Neuronal stem cell (in vitro differentiated cells): ENCODE measurements around the gene PSD4.
A peak's percentile ranks its signal among the peaks of the same experiment; 100 is the strongest.

Experiments used
- DNase-seq: peaks from one replicate; pipeline ENCODE4 v3.0.0-alpha.2; 2013; ENCODE audit warnings: low spot score
- H2AFZ ChIP-seq: one replicate; pipeline ENCODE4 v1.6.1; 2013; ENCODE audit warnings: mild to moderate bottlenecking, low read length, inconsistent platforms
- H2AK5ac ChIP-seq: 2 replicates; pipeline ENCODE4 v1.6.1; 2013; ENCODE audit warnings: low read depth, mild to moderate bottlenecking, inconsistent platforms, low read length, moderate library complexity, mixed read lengths
- H2BK120ac ChIP-seq: 2 replicates; pipeline ENCODE4 v1.6.1; 2013; ENCODE audit warnings: low read depth, mild to moderate bottlenecking, inconsistent platforms, low read length, moderate library complexity, mixed read lengths
- H2BK12ac ChIP-seq: one replicate; pipeline ENCODE4 v1.6.1; 2013; ENCODE audit warnings: low read length, inconsistent platforms
- H2BK15ac ChIP-seq: 2 replicates; pipeline ENCODE4 v1.6.1; 2013; ENCODE audit warnings: mild to moderate bottlenecking, low read length, inconsistent platforms, mixed read lengths
- H2BK5ac ChIP-seq: one replicate; pipeline ENCODE4 v1.6.1; 2013; ENCODE audit warnings: inconsistent platforms, mild to moderate bottlenecking, low read length, moderate library complexity
- H3K14ac ChIP-seq: one replicate; pipeline ENCODE4 v1.6.1; 2013; ENCODE audit warnings: low read length, inconsistent platforms
- H3K18ac ChIP-seq: 2 replicates; pipeline ENCODE4 v1.6.1; 2013; ENCODE audit warnings: low read length, inconsistent platforms
- H3K23ac ChIP-seq: 2 replicates; pipeline ENCODE4 v1.6.1; 2013; ENCODE audit warnings: low read depth, mild to moderate bottlenecking, mixed read lengths, low read length, inconsistent platforms; ENCODE audit not compliant: poor library complexity
- H3K27ac ChIP-seq: replicated peaks from 3 replicates; pipeline ENCODE4 v1.5.1; 2013; ENCODE audit warnings: low read length, inconsistent platforms
- H3K27me3 ChIP-seq, 3 experiments: 2 replicates each; pipeline ENCODE4 v1.6.1; 2013; ENCODE audit warnings: low read length in 3 of 3, mild to moderate bottlenecking in 2 of 3, inconsistent platforms in 1 of 3, low read depth in 1 of 3, mixed read lengths in 1 of 3, moderate library complexity in 1 of 3; ENCODE audit not compliant: control insufficient read depth in 3 of 3, insufficient read depth in 3 of 3
- H3K36me3 ChIP-seq, 2 donors: replicated peaks in 1 of 2; 2 replicates each; pipeline ENCODE4 v1.6.1; 2013; ENCODE audit warnings: low read length in 2 of 2; ENCODE audit not compliant: control insufficient read depth in 2 of 2, insufficient read depth in 2 of 2
- H3K4ac ChIP-seq: 2 replicates; pipeline ENCODE4 v1.6.1; 2013; ENCODE audit warnings: inconsistent platforms, mild to moderate bottlenecking, low read length, moderate library complexity
- H3K4me1 ChIP-seq, 2 donors: 1 replicate in 1 of 2; 2 replicates in 1 of 2; pipeline ENCODE4 v1.6.1; 2013; ENCODE audit warnings: low read length in 2 of 2, low read depth in 1 of 2; ENCODE audit not compliant: control insufficient read depth in 2 of 2, insufficient read depth in 1 of 2
- H3K4me2 ChIP-seq: one replicate; pipeline ENCODE4 v1.6.1; 2013; ENCODE audit warnings: mild to moderate bottlenecking, low read length, inconsistent platforms; ENCODE audit not compliant: insufficient read depth, poor library complexity, severe bottlenecking
- H3K4me3 ChIP-seq, 2 donors: 2 replicates each; pipeline ENCODE4 v1.5.1; 2013; ENCODE audit warnings: low read length in 2 of 2, mild to moderate bottlenecking in 2 of 2, inconsistent platforms in 1 of 2, moderate library complexity in 1 of 2
- H3K79me1 ChIP-seq: one replicate; pipeline ENCODE4 v1.6.1; 2013; ENCODE audit warnings: low read depth, mild to moderate bottlenecking, inconsistent platforms, low read length, moderate library complexity
- H3K9ac ChIP-seq: one replicate; pipeline ENCODE4 v1.6.1; 2013; ENCODE audit warnings: mild to moderate bottlenecking, low read depth, low read length, inconsistent platforms; ENCODE audit not compliant: poor library complexity
- H3K9me3 ChIP-seq, 2 donors: replicated peaks in 1 of 2; 2 replicates each; pipeline versions ENCODE3 to v1.6.1; 2013; ENCODE audit warnings: low read length in 2 of 2, mild to moderate bottlenecking in 2 of 2, inconsistent platforms in 1 of 2, low read depth in 1 of 2, mixed read lengths in 1 of 2, moderate library complexity in 1 of 2; ENCODE audit not compliant: control insufficient read depth in 2 of 2, insufficient read depth in 1 of 2
- H4K8ac ChIP-seq: one replicate; pipeline ENCODE4 v1.6.1; 2013; ENCODE audit warnings: low read depth, mild to moderate bottlenecking, inconsistent platforms, low read length, moderate library complexity
- H4K91ac ChIP-seq: one replicate; pipeline ENCODE4 v1.6.1; 2013; ENCODE audit warnings: low read length, low read depth, mild to moderate bottlenecking, inconsistent platforms; ENCODE audit not compliant: poor library complexity
- WGBS, 2 donors: extraction: QIAGEN DNeasy Blood & Tissue Kit; methylation state at CpG; one replicate each; pipeline ENCODE4 v1.1.7; 2013; ENCODE audit warnings: missing lambda C conversion rate in 2 of 2, mixed read lengths in 1 of 2; ENCODE audit not compliant: insufficient read length in 2 of 2, insufficient replicate concordance in 1 of 2; ENCODE audit errors: extremely low coverage in 2 of 2; 5-methylcytosine and 5-hydroxymethylcytosine counted together

Gene PSD4

DNA sequence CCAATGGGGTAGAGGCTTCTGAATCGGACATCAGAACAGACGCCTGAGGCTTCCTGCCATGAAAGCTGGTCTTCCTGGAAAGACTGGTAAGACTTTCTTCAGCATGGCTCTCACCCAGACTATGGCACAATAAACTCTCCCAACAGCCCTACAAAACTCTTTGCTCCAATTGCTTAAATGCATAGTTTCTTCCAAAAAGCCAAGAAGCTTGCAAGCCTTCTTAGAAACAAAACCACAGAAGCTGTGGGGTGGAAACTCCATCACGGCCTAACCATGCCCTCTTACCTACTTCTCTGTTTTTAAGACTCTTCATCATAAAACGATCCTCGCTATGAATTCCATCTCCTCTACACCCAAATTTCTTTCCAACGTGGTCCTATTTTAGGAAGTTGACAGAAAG is 56.8 kb downstream of the PSD4 start:
- DNase-seq, result no peak
- Histone ChIP-seq H3K4ac (no peak overlapping the region), H4K91ac (no peak overlapping the region), H2BK12ac (no peak overlapping the region), H3K23ac (no peak overlapping the region), H3K9ac (no peak overlapping the region), H2BK120ac (no peak overlapping the region), H2BK5ac (no peak overlapping the region), H3K18ac (no peak overlapping the region), H3K9me3 (no peaks in the 10 kb centered on the region), H2BK15ac (no peak overlapping the region), H3K27ac (no peak overlapping the region), H3K79me1 (no peaks in the 10 kb centered on the region), H3K36me3 (no peaks in the 10 kb centered on the region), H2AFZ (no peak overlapping the region), H3K4me2 (no peak overlapping the region), H3K14ac (no peak overlapping the region), H4K8ac (no peak overlapping the region), H3K4me1 (peaks cover 6 to 13% of the 10 kb centered on the region in 2 donors), H2AK5ac (no peak overlapping the region), H3K4me3 (no peak overlapping the region), H3K27me3 (no peaks in the 10 kb centered on the region)
- 100% methylated on average over 2 of the region's 6 CpGs; no CpG with 5 or more reads in 1 of the 2 donors for WGBS, 2 donors

DNA sequence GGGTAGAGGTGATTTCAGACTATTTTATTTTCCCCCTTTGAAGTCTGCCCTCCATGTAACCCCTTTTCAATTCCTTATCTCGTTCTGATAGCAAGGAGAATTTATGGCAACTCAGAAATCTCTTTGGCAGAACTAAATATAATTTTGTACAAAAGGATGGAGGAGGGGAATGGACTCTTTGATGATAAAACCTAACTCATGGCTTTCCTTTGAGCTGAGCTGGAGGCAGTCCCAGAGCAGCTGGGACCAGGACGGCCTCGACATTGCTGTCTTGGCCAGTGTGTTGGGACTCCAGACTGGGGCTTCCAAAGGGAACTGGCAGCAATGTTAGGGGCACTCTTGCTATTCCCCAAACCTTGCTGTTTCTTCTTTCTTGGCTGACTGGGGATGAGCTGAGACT is 57.3 kb downstream of the PSD4 start:
- Histone ChIP-seq H2BK15ac (no peak overlapping the region), H3K9me3 (no peaks in the 10 kb centered on the region), H3K79me1 (no peaks in the 10 kb centered on the region), H3K27ac (no peak overlapping the region), H2AFZ (no peak overlapping the region), H3K4me1 (peaks cover 4 to 9% of the 10 kb centered on the region in 2 donors), H3K23ac (no peak overlapping the region), H3K36me3 (no peaks in the 10 kb centered on the region), H2AK5ac (no peak overlapping the region), H3K14ac (no peak overlapping the region), H2BK120ac (no peak overlapping the region), H3K4me3 (no peak overlapping the region), H3K4me2 (no peak overlapping the region), H4K8ac (no peak overlapping the region), H2BK5ac (no peak overlapping the region), H2BK12ac (no peak overlapping the region), H3K27me3 (no peaks in the 10 kb centered on the region), H3K4ac (no peak overlapping the region), H3K18ac (no peak overlapping the region), H4K91ac (no peak overlapping the region), H3K9ac (no peak overlapping the region)
- no peak for DNase-seq
- WGBS, 2 donors, result no CpG with 5 or more reads among the region's 3 CpGs

DNA sequence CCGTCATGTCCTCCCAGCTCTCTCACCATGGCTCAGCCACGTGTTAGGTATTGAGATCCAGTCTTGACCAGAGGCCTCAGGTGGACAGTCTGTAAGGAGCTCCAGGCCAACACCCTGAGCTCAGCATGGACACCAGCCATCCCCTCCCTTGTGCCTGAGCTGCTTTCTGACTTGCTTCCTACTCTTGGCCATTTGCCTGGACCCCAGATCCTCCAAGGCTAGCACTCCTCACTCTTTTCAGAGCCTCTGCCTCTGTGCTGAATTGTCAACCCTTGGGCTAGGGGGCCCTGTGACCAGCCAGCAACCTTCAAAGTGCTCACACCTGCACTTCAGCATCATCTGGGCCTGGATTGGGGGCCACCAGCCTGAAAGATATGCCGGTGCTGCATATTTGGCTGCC is 58.4 kb downstream of the PSD4 start:
- no peak for DNase-seq
- Histone ChIP-seq H2BK5ac (no peak overlapping the region), H3K79me1 (no peaks in the 10 kb centered on the region), H3K23ac (peak overlapping the region; percentile 10), H2BK12ac (no peak overlapping the region), H2AFZ (no peak overlapping the region), H3K18ac (no peak overlapping the region), H2AK5ac (peak overlapping the region; percentile 57), H3K4ac (no peak overlapping the region), H3K27me3 (no peaks in the 10 kb centered on the region), H3K4me1 (peaks cover 0 to 5% of the 10 kb centered on the region in 2 donors), H3K9me3 (peaks cover 0 to 5% of the 10 kb centered on the region in 2 donors), H4K8ac (no peak overlapping the region), H3K14ac (no peak overlapping the region), H3K27ac (no peak overlapping the region), H3K4me2 (no peak overlapping the region), H2BK15ac (no peak overlapping the region), H4K91ac (no peak overlapping the region), H3K4me3 (no peak overlapping the region), H2BK120ac (no peak overlapping the region), H3K36me3 (peaks cover 0 to 2% of the 10 kb centered on the region in 2 donors), H3K9ac (no peak overlapping the region)
- WGBS, 2 donors, result no CpG with 5 or more reads among the region's 3 CpGs

DNA sequence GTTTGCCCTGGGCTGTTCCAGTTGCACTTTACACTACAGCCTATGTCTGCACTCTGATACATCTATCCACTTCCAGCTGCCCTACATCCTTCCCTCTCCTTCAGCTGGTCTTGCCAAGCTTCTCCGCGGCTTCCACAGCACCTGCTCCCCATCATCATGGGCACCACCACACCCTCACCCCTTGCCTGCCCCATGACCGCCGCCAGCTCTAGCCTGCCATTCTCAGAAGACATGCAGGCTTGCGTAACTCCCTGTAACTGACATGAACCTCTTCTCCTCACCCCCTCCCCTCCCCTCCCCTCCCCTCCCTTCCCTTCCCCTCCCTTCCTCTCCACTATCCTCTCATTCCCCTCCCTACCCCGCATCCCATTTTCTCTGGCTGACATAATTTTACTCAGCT is 59.0 kb downstream of the PSD4 start:
- Histone ChIP-seq H3K27ac (no peak overlapping the region), H3K4me2 (no peak overlapping the region), H2BK15ac (no peak overlapping the region), H3K23ac (no peak overlapping the region), H3K14ac (no peak overlapping the region), H2BK12ac (no peak overlapping the region), H3K27me3 (no peaks in the 10 kb centered on the region), H2BK5ac (no peak overlapping the region), H3K18ac (no peak overlapping the region), H4K8ac (no peak overlapping the region), H3K9ac (no peak overlapping the region), H3K9me3 (peaks cover 0 to 5% of the 10 kb centered on the region in 2 donors), H3K79me1 (no peaks in the 10 kb centered on the region), H3K4me3 (no peak overlapping the region), H3K4ac (no peak overlapping the region), H2AFZ (no peak overlapping the region), H3K36me3 (peaks cover 0 to 5% of the 10 kb centered on the region in 2 donors), H2AK5ac (no peak overlapping the region), H2BK120ac (no peak overlapping the region), H3K4me1 (peaks cover 0 to 5% of the 10 kb centered on the region in 2 donors), H4K91ac (no peak overlapping the region)
- no CpG with 5 or more reads among the region's 6 CpGs for WGBS, 2 donors
- no peak for DNase-seq
